GM19240 (cell line): ENCODE data around the gene TTC28.
"Not testable (repeated sequence)": the region's sequence is repeated elsewhere in the genome, so short reads cannot be mapped to it uniquely, and the experiment has no call there.

Experiments used
- DNase-seq: peaks from one replicate; pipeline ENCODE4 v3.0.0; 2011; ENCODE audit warnings: low spot score; ENCODE audit not compliant: insufficient read length

Gene TTC28

DNA sequence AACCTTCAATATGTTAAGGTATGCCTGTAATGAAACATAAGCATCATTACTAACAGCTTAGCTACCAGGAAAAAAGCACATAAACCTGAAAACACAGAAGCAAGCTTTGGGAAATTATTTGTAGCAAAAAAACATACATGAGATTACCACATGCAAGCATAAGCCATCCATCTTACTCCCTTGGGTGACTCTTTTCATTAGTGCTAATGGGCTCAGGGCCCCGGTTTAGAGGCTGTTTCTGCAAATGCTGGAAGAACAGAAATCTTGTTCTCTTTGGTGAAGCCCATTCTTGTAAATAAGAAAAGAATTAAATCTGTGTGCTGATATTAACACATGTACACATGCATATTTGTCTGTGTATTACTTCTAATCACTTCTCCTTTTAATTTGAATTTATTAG, 314.3 kb downstream of the TTC28 start:
- DNase-seq: no peak

DNA sequence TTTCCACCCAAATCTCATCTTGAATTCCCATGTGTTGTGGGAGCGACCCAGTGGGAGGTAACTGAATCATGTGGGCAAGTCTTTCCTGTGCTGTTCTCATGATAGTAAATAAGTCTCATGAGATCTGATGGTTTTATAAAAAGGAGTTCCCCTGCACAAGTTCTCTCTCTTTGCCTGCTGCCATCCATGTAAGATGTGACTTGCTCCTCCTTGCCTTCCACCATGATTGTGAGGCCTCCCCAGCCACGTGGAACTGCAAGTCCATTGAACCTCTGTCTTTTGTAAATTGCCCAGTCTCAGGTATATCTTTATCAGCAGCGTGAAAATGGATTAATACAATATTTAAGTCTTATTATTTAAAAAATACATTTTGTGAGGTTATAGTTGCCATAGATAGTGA, 315.5 kb downstream of the TTC28 start:
- not testable (repeated sequence) for DNase-seq

DNA sequence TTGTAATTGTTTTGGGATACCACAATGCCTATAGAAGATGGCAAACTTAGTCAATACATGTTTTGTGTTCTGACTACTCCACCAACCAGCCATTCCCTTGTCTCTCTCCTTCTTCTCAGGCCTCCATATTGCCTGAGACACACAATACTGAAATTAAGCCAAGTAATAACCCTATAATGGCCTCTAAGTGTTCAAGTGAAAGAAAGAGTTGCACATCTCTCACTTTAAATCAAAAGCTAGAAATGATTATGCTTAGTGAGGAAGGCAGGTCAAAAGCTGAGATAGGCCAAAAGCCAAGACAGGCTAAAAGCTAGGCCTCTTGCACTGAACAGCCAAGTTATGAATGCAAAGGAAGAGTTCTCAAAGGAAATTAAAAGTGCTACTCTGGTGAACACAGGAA, 318.7 kb downstream of the TTC28 start:
- DNase-seq: no peak

DNA sequence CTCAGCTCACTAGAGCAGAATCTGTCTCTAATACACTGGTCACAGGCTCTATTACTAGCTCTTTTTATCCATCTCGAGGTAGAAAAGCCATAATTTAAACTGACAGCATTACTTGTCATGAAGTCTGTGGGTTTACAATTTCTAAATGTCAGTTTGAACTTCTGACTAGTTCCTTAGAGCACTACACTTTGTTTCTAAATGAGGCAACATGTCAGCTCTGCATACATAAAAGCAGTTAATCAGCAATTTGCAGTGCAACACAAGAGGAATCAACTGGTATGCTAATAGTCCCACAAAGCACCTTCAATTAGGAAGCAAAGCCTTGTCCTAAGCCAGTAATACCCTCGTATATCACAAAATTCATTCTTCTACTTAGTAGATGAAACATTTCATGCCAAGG, 321.3 kb downstream of the TTC28 start:
- no peak for DNase-seq

DNA sequence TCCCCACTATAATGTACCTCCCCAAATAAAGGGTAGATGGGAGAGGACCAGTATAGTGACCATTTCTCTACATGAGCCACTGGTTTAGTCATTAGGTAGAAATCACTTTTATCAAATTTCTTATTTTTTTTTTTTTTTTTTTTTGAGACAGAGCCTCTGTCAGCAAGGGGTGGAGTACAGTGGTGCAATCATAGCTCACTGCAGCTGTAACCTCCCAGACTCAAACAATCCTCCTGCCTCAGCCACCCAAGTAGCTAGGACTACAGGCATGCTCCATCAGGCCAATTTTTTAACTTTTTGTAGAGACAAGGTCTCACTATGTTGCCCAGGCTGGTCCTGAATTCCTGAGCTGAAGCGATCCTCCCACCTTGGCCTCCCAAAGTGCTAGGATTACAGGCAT, 322.4 kb downstream of the TTC28 start:
- no peak for DNase-seq

DNA sequence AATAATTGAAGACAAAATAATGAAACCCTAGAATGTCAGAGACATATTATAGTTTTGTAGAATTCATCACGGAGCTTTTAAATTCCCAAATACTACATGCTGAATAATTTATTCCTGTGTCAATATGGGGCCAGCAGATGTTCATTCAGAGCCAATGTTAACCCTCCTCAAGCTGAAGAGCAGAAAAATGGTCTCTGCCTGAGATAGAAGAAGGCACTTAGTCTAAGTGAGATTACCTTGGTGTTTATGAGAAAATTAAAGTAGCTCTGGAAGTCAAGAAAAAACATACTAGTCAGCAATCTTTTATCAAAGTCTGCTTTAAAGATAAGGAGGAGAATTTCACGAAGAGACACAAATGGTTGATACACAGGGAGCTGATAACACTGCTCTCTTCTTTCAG, 328.2 kb downstream of the TTC28 start:
- no peak for DNase-seq

DNA sequence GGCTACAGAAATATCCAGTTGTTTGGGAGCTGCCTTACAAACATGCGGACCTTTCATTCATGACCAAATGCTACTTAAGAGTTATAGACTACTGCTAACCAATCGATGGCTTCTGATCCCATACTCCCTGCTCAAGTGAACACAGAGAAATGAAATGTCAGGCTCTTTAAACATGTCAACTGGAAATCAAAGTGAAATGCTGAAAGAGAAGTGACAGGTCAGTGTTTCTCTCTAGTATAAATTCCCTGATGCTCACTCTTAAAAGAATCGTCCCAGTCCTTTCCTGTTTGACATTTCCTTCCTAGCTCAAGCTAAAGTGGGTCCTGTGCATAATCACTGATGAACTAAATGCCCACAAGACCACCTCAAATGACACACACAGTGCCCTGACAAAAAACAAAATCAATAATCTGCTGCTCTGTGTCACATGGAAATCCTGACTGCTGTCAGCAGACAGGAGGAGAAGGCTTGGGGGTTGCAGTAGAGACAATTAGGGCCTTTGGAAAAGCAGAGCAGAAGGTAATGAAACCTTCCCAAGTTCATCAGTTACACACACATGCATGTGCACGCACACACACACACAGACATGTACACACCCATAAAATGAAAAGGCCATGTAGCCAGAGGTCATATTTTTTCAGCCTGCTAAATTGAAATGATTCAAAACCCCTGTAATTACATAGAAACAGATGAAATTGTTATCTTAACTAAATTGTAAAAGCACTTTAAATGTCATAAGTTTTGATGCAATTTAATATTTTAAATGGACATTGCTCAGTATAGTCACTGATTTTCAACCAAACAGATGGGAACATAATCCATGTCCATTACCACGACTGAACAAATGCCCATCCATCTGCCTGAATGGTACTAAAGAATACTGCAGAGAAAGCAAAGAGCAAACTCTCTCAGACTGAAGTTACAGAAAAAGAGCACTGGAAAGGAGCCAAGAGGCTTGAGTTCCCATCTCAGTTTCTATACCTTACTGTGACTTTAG, 330.7 kb downstream of the TTC28 start:
- DNase-seq: no peak

DNA sequence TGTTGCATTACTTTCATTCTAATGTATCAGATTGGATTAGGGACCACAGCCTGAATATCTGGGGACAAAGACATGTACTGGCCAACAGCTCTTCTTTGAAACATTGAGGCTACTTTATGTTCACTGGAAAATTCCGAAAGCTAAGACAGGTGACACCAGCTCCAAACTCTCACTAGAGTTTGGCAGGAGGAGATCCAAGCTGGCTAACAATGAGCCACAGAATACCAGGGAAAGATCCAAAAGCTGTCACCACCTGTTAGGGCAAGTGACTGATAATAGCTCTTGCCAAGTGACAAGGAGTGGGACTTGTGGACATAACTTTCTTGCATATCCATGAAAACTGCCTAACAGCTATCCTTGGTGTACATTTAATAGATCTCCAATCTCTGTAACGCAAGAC, 333.3 kb downstream of the TTC28 start:
- DNase-seq: no peak

DNA sequence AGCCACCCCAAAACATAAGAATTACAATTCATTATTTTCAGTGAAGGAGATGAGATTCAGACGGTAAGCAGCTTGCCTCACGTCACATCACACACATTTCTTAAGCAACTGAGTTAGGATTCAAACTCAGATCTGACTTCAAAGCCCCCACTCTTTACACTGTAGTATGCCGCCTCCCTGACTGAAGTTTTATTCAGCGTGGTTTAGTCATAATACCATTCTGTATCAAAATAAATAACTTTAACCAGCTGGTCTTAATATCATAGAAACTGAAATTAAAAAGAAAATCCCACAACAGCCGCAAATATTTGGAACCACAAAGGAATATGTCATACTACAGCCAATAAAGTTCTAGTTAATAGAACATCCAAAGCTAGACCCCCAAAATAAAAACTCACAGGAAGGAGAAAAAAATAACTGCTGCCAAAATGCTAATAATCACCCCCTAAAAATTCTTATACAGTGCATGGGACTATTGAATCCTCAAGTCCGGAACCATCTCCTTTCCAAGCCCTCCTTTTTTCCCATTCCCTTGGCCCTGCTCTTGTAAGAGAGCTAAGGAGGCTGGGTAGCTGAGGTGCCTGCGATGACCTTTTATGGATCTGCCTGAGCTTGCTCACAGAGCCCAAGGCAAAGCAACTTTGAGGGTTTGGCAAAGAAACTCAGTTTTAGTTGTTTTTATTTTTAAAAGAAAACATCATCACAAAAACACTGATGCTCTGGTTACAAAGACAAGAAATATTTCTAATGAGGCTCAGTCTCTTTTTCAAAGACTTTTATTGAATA, 334.5 kb downstream of the TTC28 start:
- no peak for DNase-seq

DNA sequence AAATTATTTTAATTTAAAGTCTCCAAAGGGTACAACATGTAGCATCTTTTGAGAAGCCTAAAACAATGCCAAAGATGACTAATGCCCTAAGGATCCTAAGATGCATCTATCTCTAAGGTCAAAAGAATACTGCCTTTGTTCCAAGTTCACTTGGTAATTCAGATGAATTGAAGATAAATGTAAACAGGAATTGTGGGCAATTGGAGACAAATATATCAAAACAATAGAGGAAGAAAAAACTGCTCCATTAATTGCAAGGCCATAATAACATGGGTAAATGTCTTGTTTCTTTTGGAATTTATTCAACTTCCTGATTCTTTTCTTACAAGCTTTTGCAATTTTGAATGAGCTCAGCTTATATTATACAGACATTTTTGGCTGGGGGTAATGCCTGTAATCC, 338.6 kb downstream of the TTC28 start:
- no peak for DNase-seq

DNA sequence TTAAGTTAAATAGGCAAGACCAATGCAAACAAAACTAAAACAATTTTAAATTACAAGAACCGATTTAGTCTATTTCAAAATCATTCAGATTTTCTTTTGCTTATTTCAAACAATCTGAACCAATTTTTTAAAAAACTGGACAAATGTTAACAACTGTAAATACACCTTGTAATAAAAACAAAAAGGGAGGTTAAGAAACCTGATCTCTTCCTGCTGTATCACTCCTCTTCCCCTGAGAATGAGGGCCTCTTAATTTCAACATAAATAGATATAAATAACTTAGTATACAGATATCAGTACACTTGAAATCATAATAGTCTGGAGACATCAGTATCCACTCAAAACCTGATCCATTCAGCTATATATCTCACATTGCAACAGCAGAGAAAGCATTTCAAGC, 346.6 kb downstream of the TTC28 start:
- DNase-seq: no peak

DNA sequence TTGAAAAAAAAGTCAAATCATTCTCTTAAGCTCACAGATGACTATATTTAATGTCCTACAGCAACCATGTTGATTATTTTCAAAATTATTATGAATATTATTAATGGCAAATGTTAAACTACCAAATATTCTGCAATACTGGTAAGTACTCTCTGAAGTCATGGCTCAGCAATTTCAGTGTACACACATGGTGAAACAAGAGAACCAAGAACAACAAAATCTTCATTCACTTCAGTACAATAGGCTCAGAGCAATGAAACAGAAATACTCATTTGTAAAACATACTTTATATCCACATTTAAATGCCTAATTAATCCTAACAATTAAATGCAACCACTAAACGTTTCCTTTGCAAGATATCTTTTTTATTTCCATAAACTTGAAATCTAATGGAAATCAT, 347.2 kb downstream of the TTC28 start:
- no peak for DNase-seq

DNA sequence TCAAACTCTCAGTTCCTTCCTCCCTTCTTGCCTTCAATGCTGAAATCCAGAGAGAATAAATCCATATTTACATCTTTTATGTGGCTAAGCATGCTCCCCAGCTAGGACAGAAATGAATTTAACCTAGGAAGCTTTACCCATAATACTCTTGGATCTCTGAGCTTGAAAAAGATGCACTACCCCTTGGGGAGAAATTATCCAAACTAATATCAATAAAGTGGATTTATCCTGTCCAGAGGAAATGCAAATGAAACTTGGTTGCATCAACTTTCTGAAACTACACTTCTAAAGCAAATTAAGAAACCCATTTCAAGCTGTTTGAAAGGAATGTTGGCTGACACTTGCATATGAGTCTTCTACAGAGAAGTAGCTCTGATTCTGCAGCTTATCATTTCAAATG, 347.9 kb downstream of the TTC28 start:
- no peak for DNase-seq

DNA sequence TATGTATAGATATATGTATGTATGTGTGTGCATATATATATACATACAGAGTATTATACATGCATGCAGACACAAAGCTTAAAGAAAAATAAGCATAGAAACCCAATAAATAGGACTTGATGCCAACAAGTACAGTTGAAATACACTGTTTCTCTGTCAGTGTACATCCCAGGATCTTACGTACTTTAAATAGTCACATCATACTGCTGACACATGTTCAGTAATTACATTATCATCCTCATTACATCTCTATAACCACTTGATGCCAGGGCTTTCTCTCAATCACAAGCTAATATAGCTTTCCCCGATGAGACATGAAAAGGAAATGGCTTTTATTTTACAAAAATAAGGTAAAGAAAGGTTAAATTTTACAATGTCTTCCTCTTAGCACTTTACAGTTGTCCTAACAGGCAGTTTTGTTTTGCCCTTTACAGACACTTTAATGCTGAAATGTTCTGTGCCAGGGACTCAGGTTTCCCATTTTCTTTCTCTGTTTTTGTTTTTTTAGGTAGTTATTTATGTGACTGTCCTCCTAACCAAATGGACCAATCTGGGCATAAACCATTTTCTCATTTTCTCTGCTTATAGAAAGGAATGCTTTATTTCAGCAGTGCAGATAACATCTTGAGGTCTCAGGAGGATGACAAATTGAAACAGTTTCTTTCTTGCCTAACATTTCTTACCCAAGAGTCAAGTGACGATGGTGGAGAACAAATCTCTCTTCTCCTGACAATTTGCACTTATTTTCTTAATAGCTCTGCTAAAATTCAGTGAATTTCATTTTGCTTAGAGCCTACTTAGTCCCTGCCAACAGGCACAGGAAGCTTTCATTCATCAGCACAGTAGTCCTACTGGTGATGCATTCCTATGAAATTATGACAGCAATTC, 350.2 kb downstream of the TTC28 start:
- no peak for DNase-seq

DNA sequence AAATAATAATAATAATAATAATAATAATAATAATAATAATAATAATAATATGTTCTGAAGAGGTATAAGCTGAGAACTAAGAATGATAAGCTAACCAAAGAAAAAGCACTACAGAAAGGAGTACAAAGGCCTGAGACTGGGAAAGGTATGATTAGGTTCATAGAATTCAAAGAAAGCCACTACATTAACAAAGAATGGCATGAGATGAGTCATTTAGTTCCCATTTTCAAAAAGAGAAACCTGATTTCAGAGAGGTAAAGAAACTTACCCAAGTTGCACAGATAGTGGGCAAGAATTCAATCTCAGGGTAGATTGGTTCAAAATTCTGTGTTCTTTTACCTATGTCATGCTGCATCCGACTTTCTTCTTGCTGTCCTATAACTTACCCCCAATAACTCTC, 350.9 kb downstream of the TTC28 start:
- DNase-seq: no peak

DNA sequence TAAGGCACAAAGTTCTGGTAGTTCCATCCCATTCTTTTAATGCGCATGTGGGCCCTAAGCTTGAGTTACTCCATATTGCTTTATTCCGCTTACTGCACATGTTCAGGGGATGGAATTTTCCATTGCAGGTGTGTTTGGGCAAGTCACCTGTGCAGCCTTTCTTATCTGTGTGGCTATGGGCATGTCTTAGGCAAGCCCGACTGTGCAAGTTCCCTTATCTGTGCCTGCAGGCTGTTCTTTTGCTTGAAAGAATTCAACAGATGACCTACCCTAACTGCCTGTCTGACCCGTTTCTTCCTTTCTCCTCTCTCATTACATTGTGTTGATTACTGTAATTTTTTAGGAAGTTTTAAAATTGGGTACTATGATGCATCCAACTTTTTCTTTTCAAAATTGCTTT, 363.6 kb downstream of the TTC28 start:
- no peak for DNase-seq

DNA sequence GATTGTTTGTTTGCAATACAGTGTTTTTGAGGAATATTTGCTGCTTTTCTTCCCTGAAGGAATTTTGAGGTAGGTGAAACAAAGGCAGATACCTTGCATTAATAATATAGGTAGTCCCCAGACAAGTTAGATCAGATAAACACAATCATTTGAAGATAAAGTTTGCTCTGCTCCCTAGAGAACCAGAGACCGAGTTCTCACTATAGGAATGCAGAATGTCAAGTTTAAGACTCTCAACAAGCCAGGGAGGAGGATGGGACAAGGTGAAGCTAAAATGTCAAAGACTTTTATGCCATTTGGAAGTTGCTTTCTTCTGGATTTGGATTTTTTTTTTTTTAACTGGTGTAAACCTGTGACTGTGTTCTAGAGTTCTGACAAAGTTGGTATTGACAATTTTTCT, 364.7 kb downstream of the TTC28 start:
- DNase-seq: no peak

DNA sequence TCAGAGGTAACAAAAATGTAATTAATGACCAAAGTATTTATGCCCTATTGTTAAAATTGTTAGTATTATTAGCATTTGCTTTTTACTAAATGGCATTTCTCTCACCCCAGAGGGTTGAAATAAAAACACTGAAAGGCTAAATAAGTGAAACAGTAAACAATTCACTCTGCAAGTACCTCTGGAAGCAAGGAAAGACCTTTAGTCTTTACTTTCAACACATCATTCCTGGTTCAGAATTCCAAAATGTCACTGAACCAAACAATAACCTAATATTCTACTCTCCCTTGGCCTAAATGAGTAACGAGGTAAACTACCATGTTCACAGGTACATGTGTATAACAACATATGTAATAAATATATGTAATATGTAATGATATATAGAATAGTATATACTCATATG, 369.3 kb downstream of the TTC28 start:
- DNase-seq: no peak

DNA sequence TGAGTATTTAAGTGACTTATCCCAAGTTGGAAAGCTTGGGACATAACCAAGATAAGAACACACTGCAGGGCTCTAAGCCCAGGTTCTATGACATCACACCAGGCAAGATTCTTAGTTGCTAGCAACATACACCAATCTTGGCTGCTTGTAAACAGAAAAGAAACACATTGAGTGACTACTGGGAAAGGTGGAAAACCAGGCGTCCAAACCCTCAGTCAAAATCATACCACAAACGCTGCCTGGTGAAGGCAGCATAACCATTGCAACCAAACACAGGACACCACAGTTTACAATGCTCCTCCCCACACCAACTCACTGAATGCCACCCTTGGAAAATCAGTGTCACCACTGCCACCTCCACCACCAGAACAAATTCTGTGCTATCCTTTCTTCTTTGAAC, 379.9 kb downstream of the TTC28 start:
- DNase-seq: no peak

DNA sequence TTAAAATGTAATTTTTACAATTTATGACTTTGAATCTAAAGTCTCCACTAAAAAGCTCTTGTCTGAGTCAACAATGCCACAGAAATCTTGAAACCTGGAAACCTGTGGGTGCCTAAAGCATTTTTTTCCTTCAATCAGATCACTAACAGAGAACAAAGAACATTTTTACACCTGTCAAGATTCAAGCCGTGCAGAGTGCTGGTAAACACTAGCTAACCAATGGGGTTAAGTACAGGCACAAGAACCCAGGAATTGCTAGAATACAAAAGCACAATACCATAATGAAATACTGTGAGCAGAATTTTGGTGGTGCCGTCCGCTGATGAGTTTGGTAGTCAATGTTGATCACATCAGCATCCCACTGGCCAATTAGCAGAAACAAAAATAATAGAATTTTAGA, 380.3 kb downstream of the TTC28 start:
- no peak for DNase-seq

DNA sequence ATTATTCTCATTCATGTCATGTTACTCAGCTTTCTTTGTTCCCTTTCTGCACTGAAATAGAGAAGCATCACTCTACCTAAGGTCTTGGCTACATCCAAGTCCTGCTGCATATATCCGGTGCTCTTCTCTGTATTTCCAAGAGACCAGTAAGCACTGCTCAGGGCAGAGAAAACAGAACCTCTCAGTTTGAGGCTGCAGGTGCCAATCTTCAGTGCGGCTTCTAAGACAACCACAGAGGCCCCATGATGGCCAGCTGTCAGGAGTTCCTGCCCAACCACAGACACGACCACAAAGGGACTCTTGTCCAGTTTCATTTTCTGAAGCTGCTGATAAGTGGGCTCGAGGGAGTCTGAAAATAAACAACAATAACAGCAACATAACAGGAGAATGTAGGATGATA, 382.1 kb downstream of the TTC28 start:
- DNase-seq: peak; percentile 36

DNA sequence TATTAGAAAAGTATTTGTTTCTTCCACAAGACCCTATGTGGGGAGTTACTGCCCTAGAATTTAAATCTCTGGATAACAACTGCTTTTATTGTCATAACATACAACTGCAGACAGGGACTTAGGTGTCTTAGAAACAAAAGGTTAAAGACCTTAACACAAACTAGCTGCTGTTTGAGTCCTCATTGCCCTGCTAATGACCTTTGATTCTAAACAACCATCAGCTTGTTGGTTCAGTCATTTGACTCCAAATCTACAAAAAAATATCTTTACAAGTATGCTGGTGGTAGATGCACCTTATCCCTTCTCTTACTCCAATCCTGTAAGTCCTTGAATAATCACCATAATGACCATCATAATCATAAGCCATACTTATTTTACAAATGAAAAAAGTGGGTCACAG, 383.2 kb downstream of the TTC28 start:
- DNase-seq: no peak
